ENCODE measurements around the gene TFAP2A. TPM values are rescaled to one million over a fixed set of nuclear protein-coding genes. Genes with fewer than 3 reads are reported as not detected.

TFAP2A gene
- polyA plus RNA-seq, 1 donor from 2014 or later, result 0.78 TPM

GRCh38 chr6:10381133-10381829 lies 33.6 kb downstream of the TFAP2A start:
- H3K27me3 ChIP-seq (ENCODE audit: insufficient read depth, low read depth, low read length), result peaks cover 60% of the 10 kb centered on the region
- no peak overlapping the region for H3K4me3 ChIP-seq (ENCODE audit: low read length)
- no peaks in the 10 kb centered on the region for H4K20me1 ChIP-seq (ENCODE audit: insufficient read depth)
- no peaks in the 10 kb centered on the region for H3K36me3 ChIP-seq (ENCODE audit: insufficient read depth, low read length)
- H3K9me3 ChIP-seq (ENCODE audit: low read length), result no peaks in the 10 kb centered on the region
- no peak overlapping the region for H3K4me2 ChIP-seq (ENCODE audit: low read length)
- no peaks in the 10 kb centered on the region for H3K79me2 ChIP-seq (replicated peaks; ENCODE audit: insufficient read depth, low read length)
- H2AFZ ChIP-seq (ENCODE audit: low read depth, low read length), result no peak overlapping the region
- H3F3A ChIP-seq (ENCODE audit: insufficient read depth, low read length, poor library complexity, severe bottlenecking), result no peaks in the 10 kb centered on the region
- no peak overlapping the region for H3K9ac ChIP-seq (ENCODE audit: low read length)
- TF ChIP-seq, protein P1, sequence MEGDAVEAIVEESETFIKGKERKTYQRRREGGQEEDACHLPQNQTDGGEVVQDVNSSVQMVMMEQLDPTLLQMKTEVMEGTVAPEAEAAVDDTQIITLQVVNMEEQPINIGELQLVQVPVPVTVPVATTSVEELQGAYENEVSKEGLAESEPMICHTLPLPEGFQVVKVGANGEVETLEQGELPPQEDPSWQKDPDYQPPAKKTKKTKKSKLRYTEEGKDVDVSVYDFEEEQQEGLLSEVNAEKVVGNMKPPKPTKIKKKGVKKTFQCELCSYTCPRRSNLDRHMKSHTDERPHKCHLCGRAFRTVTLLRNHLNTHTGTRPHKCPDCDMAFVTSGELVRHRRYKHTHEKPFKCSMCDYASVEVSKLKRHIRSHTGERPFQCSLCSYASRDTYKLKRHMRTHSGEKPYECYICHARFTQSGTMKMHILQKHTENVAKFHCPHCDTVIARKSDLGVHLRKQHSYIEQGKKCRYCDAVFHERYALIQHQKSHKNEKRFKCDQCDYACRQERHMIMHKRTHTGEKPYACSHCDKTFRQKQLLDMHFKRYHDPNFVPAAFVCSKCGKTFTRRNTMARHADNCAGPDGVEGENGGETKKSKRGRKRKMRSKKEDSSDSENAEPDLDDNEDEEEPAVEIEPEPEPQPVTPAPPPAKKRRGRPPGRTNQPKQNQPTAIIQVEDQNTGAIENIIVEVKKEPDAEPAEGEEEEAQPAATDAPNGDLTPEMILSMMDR (IDR thresholded peaks at IDR 0.05; ENCODE audit: poor library complexity, severe bottlenecking), result no peak
- TF ChIP-seq EZH2 (IDR thresholded peaks at IDR 0.05; ENCODE audit: borderline replicate concordance, insufficient read depth, low read length, poor library complexity, severe bottlenecking) (no peak), RAD21 (conservative IDR thresholded peaks at IDR 0.05) (no peak), MXI1 (conservative IDR thresholded peaks at IDR 0.05; ENCODE audit: poor library complexity, severe bottlenecking) (no peak), REST (IDR thresholded peaks at IDR 0.05; ENCODE audit: borderline replicate concordance) (no peak), TAF1 (IDR thresholded peaks at IDR 0.05; ENCODE audit: low read depth) (no peak), SMC3 (conservative IDR thresholded peaks at IDR 0.05; ENCODE audit: poor library complexity) (no peak), POLR2AphosphoS5 (IDR thresholded peaks at IDR 0.05) (no peak), EP300 (conservative IDR thresholded peaks at IDR 0.05; ENCODE audit: poor library complexity, severe bottlenecking) (no peak)
- no peaks in the 10 kb centered on the region for H3K9me2 ChIP-seq (ENCODE audit: insufficient read depth, low read length)
- no peak overlapping the region for H3K27ac ChIP-seq (ENCODE audit: low read length)

GRCh38 chr6:10375391-10375969 lies 39.4 kb downstream of the TFAP2A start:
- TF ChIP-seq EP300 (conservative IDR thresholded peaks at IDR 0.05; ENCODE audit: poor library complexity, severe bottlenecking) (no peak), MXI1 (conservative IDR thresholded peaks at IDR 0.05; ENCODE audit: poor library complexity, severe bottlenecking) (no peak), TAF1 (IDR thresholded peaks at IDR 0.05; ENCODE audit: low read depth) (no peak), POLR2AphosphoS5 (IDR thresholded peaks at IDR 0.05) (no peak), EZH2 (IDR thresholded peaks at IDR 0.05; ENCODE audit: borderline replicate concordance, insufficient read depth, low read length, poor library complexity, severe bottlenecking) (no peak), RAD21 (conservative IDR thresholded peaks at IDR 0.05) (no peak), SMC3 (conservative IDR thresholded peaks at IDR 0.05; ENCODE audit: poor library complexity) (no peak), REST (IDR thresholded peaks at IDR 0.05; ENCODE audit: borderline replicate concordance) (no peak)
- TF ChIP-seq, protein P1 (IDR thresholded peaks at IDR 0.05; ENCODE audit: poor library complexity, severe bottlenecking), result no peak
- no peak overlapping the region for H3K4me3 ChIP-seq (ENCODE audit: low read length)

More at GRCh38 chr6:10375391-10375969, 39.4 kb downstream of the TFAP2A start:
- Histone ChIP-seq H3K9me3 (ENCODE audit: low read length) (no peaks in the 10 kb centered on the region), H3K36me3 (ENCODE audit: insufficient read depth, low read length) (no peaks in the 10 kb centered on the region), H2AFZ (ENCODE audit: low read depth, low read length) (no peak overlapping the region), H4K20me1 (ENCODE audit: insufficient read depth) (no peaks in the 10 kb centered on the region), H3K9ac (ENCODE audit: low read length) (no peak overlapping the region), H3K27ac (ENCODE audit: low read length) (no peak overlapping the region), H3K27me3 (ENCODE audit: insufficient read depth, low read depth, low read length) (peaks cover 2% of the 10 kb centered on the region), H3K9me2 (ENCODE audit: insufficient read depth, low read length) (no peaks in the 10 kb centered on the region), H3K79me2 (replicated peaks; ENCODE audit: insufficient read depth, low read length) (no peaks in the 10 kb centered on the region), H3F3A (ENCODE audit: insufficient read depth, low read length, poor library complexity, severe bottlenecking) (no peaks in the 10 kb centered on the region), H3K4me2 (ENCODE audit: low read length) (no peak overlapping the region)

All from neural cell (in vitro differentiated cells).